ENCODE measurements around the gene SLC45A2.
"Not testable (repeated sequence)": the region's sequence is repeated elsewhere in the genome, so short reads cannot be mapped to it uniquely, and the experiment has no call there.

The SLC45A2 gene

DNA sequence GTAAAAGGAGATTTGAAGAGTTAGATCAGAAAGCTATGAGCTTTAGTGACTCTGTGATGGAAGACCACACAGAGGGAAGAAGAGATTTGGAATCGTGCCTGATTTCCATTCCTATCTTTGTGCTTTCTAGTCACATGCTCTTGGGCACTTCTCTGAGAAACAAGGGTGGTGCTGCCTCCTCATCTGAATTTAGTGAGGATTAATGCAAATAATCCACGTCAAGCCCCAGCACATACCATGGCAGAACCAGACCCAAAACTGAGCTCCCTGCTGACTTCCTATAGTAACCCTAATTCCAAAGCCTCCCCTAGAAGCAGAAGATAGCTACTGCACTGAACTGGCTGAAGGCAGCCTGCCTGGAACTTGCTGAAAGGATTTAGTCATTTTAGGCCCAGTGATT is 17.7 kb downstream of the SLC45A2 start:
- DNase-seq (ENCODE audit: low spot score): no peak

- DNase-seq (ENCODE audit: low spot score): no peak
Measured at GRCh38 chr5:33964132-33964700, 20.3 kb downstream of the SLC45A2 start.

DNA sequence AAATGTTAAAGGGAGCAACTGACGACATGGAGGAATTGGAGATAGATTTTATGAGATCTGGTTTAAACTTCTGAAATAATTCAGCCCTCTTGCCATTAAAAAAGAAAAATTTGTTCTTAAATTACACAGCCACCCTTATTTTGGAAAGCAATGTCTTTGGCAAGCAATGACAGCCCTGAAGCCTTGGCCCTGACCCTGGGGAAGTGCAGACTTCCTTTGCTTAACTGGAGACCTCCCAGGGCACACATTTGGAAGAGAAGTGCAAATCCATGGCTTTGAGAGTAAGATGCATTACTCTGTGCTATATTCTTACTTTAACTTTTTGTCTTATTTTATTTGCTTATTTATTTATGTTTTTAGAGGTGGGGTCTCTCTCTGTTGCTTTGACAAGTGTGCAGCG is 26.3 kb downstream of the SLC45A2 start:
- DNase-seq (ENCODE audit: low spot score): no peak

DNA sequence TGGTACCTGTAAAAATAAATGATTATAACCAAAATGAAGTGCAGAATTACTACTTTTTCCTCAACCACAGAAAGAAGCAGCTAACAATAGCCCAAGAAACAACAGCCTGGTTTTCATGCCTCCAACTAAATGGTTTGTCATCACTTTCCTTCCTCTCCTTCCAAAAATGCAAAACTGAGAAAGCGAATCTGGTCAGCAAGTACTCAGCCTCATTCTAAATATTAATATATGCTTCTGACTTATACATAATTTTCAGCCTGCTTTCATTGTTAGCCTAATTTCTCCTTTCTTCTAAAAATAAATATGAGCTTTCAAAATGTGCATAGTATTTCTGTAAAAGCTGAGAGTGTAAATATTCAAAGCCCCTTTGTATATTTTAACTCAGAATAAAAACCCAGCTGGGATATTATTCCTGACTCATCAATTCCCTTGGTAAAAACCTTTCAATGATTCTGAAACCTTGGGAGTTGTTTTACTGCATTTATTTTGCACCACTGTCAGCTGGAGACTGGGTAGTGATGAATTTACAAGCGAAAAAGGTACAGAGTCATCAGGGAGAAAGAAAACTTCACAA is 26.8 kb downstream of the SLC45A2 start:
- DNase-seq (ENCODE audit: low spot score): no peak

GRCh38 chr5:33952175-33952574 is 32.3 kb downstream of the SLC45A2 start:
- DNase-seq (ENCODE audit: low spot score): not testable (repeated sequence)

DNA sequence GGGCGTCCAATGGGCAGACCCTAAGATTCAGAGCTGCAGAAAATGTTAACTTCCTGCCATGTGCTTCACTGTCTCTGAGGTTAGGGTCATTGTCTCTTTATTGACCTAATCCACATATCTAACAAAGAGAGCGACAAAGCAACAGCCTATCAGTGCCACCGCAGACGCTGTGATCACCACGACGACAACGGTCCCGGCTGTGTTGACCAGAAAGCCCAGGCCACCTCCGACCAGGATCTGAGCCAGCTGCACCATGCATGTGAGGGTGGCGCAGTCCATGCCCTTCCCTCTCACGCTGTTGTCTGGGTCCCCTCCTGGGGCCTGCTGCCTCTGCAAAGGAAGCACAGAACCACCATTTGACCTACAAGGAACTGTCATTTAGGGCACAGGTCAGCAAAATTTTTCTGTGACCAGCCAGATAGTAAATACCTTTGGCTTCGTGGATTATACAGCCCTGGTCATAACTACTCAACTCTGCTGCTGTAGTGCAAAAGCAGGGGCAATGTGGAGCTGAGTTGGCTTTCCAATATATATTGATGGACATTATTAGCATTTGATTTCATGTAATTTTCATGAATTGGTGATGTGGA is 39.9 kb downstream of the SLC45A2 start:
- no peak for DNase-seq (ENCODE audit: low spot score)

DNA sequence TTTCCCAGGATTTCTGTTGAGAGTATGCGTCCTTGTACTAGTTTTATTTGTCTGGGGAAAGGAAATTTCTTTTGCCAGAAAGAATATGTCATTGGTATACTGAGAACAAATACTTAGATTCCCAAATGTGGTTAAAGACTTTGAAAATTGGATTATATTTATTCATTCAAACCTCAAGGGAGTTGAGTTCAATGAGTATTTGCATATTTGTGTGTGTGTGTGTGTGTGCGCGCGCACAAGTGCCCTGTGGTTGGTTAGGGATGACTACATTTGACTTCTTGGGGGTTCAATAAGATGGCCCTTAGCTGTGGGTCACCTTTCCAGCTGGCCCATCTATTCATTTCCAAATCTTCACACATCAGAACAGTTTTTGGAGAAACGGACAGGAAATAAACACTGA is 43.4 kb downstream of the SLC45A2 start:
- no peak for DNase-seq (ENCODE audit: low spot score)

DNA sequence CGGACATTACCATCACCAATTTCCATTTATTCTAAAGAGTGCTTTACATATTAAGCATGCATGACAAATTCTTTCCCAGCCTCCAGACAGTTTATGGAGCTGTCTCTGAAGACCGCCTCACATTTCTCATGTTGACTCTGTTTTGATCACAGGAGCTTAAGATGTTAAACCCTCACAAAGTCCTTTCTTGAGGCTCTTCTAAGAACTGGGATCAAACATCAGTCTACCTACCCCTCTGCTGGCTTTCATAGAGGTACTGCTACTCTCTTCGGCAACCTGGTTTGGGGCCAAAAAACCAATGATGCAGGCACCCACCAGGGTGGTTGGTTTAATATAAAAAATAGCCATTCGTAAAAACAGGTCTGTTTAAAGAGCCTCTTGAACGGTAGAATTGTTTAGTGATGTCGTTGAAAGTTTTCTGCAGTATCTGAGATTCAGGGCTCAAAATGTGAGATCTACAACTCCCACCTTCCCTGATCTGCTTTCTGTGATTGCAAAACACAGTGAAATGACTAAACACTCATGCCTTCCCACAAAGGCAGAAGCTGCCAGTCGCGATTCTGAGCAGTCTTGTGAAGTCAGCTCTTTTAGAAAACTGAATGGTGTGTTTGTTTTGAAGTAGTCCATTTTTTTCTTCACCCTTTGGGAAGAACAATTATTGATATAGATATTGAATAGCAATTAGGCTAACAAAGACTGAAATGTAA is 44.8 kb downstream of the SLC45A2 start:
- peak; percentile 42 for DNase-seq (ENCODE audit: low spot score)

DNA sequence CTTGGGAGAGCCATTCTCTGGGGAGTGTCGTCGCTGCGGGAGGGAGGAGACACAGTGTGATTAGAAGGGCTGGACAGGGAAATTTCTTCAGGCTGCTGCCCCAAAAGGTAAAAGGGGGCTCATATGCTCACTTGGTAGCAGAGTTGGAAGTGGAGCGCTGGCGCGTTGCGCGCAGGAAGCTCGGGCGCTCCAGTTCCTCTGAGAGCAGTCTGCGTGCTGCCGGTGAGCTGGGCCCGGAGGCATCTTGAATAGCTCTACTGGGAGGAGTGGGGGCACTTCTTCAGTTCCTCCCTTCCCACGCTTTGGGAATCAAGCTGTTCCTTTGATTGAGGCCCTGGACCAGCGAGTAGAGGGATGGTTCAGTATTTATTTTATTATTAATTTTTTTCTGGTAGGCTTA is 45.6 kb downstream of the SLC45A2 start:
- no peak for DNase-seq (ENCODE audit: low spot score)

DNA sequence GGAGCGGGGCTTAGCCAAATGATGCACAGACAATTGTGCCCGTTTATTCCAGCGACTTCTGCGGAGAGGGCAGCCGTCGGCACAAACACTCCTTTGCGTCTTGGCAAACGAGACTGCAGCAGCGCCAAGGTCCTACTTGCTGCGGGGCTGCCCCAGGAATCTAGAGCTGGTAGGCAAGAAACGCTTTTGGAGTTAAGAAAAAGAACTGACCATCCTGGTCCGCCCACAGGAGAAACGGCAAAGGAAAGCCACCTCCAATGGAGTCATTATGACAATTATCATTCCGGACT is 46.0 kb downstream of the SLC45A2 start:
- no peak for DNase-seq (ENCODE audit: low spot score)

- no peak for DNase-seq (ENCODE audit: low spot score)
Measured at GRCh38 chr5:33937707-33938506, 46.6 kb downstream of the SLC45A2 start.

DNA sequence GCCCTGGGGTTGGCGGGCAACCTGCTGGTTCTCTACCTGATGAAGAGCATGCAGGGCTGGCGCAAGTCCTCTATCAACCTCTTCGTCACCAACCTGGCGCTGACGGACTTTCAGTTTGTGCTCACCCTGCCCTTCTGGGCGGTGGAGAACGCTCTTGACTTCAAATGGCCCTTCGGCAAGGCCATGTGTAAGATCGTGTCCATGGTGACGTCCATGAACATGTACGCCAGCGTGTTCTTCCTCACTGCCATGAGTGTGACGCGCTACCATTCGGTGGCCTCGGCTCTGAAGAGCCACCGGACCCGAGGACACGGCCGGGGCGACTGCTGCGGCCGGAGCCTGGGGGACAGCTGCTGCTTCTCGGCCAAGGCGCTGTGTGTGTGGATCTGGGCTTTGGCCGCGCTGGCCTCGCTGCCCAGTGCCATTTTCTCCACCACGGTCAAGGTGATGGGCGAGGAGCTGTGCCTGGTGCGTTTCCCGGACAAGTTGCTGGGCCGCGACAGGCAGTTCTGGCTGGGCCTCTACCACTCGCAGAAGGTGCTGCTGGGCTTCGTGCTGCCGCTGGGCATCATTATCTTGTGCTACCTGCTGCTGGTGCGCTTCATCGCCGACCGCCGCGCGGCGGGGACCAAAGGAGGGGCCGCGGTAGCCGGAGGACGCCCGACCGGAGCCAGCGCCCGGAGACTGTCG is 47.3 kb downstream of the SLC45A2 start:
- no peak for DNase-seq (ENCODE audit: low spot score)

DNA sequence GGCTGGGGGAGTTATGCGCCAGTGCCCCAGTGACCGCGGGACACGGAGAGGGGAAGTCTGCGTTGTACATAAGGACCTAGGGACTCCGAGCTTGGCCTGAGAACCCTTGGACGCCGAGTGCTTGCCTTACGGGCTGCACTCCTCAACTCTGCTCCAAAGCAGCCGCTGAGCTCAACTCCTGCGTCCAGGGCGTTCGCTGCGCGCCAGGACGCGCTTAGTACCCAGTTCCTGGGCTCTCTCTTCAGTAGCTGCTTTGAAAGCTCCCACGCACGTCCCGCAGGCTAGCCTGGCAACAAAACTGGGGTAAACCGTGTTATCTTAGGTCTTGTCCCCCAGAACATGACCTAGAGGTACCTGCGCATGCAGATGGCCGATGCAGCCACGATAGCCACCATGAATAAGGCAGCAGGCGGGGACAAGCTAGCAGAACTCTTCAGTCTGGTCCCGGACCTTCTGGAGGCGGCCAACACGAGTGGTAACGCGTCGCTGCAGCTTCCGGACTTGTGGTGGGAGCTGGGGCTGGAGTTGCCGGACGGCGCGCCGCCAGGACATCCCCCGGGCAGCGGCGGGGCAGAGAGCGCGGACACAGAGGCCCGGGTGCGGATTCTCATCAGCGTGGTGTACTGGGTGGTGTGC is 48.0 kb downstream of the SLC45A2 start, which contains the start of gene RXFP3:
Gene RXFP3, plus strand, starts transcription at position 6 of the 636 bp plus-strand sequence. Its CDS starts 355 bp downstream, at position 361.
- peak; percentile 42 for DNase-seq (ENCODE audit: low spot score)

GRCh38 chr5:33936004-33936380 is 48.5 kb downstream of the SLC45A2 start:
- DNase-seq (ENCODE audit: low spot score): peak; percentile 81

DNA sequence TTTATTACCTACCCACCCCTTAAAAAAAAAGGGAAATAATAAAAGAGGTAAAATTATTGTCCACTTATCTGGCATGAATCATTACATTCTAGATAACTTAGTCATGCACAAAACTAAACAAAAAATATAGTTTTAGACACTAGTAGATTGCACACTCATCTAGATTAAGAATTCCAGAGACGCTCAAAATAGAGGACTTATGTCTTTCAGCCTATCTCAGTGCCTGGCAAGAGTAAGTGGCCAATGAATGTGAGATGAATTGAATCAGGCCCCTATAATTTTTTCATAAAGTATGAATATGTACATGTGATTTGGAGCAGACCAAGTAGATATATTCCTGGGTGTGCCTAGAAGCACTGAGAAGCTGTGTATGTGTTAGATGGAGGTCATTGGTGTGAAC is 50.3 kb downstream of the SLC45A2 start:
- DNase-seq (ENCODE audit: low spot score): peak; percentile 41

DNA sequence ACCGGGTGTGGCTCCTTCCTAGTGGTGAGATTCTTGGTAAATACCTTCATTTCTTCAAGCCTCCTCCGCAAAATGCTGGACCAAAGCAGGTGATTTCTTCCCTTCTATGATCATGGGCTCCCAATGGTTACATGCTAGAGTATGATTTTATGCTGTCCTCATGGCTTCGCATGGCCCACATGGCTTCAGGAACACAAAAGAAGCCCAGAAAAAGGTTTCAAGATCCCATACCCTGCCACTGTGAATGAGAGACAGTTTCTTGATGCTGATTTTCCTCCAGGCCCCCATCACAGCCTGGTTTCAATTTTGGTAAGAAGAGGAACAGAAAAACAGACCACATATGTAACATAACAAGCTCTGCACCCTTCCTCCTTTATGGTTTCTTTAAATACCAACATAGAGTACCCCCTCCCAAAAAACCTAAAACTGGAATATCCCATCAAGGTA is 50.7 kb downstream of the SLC45A2 start:
- no peak for DNase-seq (ENCODE audit: low spot score)

GRCh38 chr5:33931136-33931535 is 53.4 kb downstream of the SLC45A2 start:
- no peak for DNase-seq (ENCODE audit: low spot score)

- DNase-seq (ENCODE audit: low spot score): no peak
Measured at GRCh38 chr5:33929925-33930690, 54.4 kb downstream of the SLC45A2 start.

- DNase-seq (ENCODE audit: low spot score): no peak
Measured at GRCh38 chr5:33928283-33928682, 56.2 kb downstream of the SLC45A2 start.

GRCh38 chr5:33927685-33928084 is 56.8 kb downstream of the SLC45A2 start:
- no peak for DNase-seq (ENCODE audit: low spot score)

DNA sequence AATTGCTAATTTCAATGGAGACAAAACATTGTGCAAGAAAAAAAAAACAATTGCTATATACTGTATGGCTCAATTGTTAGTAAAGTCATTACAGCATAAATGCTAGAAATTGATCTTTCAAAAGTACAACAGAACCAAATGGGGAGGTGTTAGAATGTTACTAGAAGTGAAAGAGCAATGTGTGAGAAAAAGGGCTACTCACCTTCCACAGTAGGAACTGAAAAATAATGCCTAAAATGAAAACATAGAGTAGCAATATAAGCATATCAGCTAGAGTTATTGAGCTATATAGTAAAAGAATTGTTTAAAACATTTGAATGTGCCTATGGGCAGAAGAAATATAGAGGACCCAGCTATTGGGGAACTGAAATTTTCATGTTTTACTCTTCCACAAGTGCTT is 59.2 kb downstream of the SLC45A2 start:
- DNase-seq (ENCODE audit: low spot score): no peak

All from AG08396 (cell line).